ENCODE data around the gene PRDX1.

Gene PRDX1

DNA sequence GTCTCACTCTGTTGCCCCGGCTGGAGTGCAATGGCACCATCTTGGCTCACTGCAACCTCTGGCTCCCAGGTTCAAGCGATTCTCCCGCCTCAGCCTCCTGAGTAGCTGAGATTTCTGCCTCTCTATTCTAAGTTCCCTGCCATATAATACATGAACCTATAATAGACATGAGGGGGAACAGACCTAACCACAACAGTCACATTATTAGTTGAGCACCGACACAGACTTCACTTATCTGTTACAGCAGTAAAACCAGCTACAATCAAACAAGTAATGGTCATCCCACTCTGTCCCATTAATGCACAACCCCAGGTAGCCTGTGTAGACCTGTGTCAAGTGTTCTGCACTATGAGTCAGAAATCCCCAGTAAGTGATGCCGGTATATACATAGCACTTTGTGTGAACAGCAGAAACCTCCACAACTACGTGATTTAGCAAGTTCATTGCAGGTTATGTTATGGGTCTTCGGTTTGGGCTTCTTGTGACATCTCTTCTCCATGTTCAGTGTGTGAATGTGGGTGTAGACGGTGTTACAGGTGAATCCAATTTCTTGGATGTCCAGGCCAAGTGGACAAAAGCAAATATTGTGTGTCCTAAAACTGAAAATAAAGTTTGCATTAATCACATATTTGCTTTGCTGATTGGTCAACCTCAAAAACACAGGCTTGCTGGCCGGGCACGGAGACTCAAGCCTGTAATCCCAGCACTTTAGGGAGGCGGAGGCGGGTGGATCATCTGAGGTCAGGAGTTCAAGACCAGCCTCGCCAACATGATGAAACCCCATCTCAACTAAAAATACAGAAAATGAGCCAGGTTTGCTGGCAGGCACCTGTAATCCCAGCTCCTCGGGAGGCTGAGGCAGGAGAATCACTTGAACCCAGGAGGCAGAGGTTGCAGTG is 18.0 kb downstream of the PRDX1 start:
- CTCF ChIA-PET = interaction anchor here (0.6 to 1.6 kb wide), 2 partner anchors 8 to 636 kb away, joined by 3 read pairs; no protein-coding TSS in a partner anchor
- H3K4me3 ChIP-seq (ENCODE audit: low read depth, low read length) = no peak overlapping the region
- no peaks in the 10 kb centered on the region for H3K4me1 ChIP-seq (ENCODE audit: control insufficient read depth, insufficient read depth, low read length)
- H3K36me3 ChIP-seq (ENCODE audit: control insufficient read depth in 2 of 2, insufficient read depth in 1 of 2, low read length in 2 of 2) = peaks cover 0 to 22% of the 10 kb centered on the region in 2 experiments; a peak in 2 of 3 replicates
- no peaks in the 10 kb centered on the region for H3K9me3 ChIP-seq (ENCODE audit: control insufficient read depth, insufficient read depth, low read depth, low read length)
- TF ChIP-seq, protein P1, sequence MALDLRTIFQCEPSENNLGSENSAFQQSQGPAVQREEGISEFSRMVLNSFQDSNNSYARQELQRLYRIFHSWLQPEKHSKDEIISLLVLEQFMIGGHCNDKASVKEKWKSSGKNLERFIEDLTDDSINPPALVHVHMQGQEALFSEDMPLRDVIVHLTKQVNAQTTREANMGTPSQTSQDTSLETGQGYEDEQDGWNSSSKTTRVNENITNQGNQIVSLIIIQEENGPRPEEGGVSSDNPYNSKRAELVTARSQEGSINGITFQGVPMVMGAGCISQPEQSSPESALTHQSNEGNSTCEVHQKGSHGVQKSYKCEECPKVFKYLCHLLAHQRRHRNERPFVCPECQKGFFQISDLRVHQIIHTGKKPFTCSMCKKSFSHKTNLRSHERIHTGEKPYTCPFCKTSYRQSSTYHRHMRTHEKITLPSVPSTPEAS (tag by site-specific recombination; IDR thresholded peaks at IDR 0.05) = no peak
- TF ChIP-seq ZFP41 (tag by site-specific recombination; IDR thresholded peaks at IDR 0.05; ENCODE audit: borderline replicate concordance) (no peak), ZNF600 (tag by site-specific recombination; IDR thresholded peaks at IDR 0.05) (0 out of 2 replicates have a peak, but pooled peaks have one; percentile 10), ZNF335 (tag by site-specific recombination; conservative IDR thresholded peaks at IDR 0.05) (no peak)
- POLR2A ChIA-PET = no interaction called here
- H3K27ac ChIP-seq (ENCODE audit: extremely low read depth, low read depth, low read length) = no peak overlapping the region

DNA sequence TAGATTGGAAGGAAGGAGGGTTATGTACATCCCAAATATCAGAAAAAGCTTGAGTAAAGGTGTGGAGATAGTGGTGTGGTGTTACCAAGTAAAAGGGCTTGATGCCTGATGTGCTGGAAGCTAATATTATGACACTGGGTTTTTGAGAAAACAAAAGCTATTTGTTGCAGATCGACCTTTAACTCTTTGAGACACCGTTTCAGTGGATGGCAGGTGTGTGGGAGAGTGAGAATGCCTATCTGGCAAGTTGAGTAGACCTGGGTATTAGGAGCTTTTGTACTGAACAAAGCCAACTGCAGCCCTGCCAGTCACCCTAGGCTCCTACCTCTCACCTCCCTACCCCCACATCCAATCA is 20.2 kb downstream of the PRDX1 start:
- ChIA-PET CTCF (interaction anchor here (0.5 to 2.3 kb wide), 7 partner anchors 9 to 198 kb away, joined by 3 to 10 read pairs (median 4); no protein-coding TSS in a partner anchor), POLR2A (interaction anchor here (2.2 to 4.9 kb wide), 5 partner anchors 10 to 161 kb away, joined by 8 to 86 read pairs (median 23); partner anchors contain the start of genes MUTYH, PRDX1, TESK2 and TOE1)
- peaks cover 0 to 10% of the 10 kb centered on the region in 2 experiments; a peak in 2 of 3 replicates for H3K36me3 ChIP-seq (ENCODE audit: control insufficient read depth in 2 of 2, insufficient read depth in 1 of 2, low read length in 2 of 2)
- TF ChIP-seq ZFP69B (tag by site-specific recombination; IDR thresholded peaks at IDR 0.05) (no peak), ZNF221 (tag by site-specific recombination; IDR thresholded peaks at IDR 0.05; ENCODE audit: borderline replicate concordance) (no peak), ZNF830 (tag by site-specific recombination; IDR thresholded peaks at IDR 0.05; ENCODE audit: low read depth) (no peak), KLF8 (tag by site-specific recombination; IDR thresholded peaks at IDR 0.05) (no peak), KLF10 (tag by site-specific recombination; IDR thresholded peaks at IDR 0.05) (no peak), PRDM1 (tag by site-specific recombination; IDR thresholded peaks at IDR 0.05) (no peak), ZNF777 (tag by site-specific recombination; IDR thresholded peaks at IDR 0.05; ENCODE audit: borderline replicate concordance) (no peak), SALL2 (tag by site-specific recombination; IDR thresholded peaks at IDR 0.05; ENCODE audit: borderline replicate concordance) (no peak), ZNF24 (tag by site-specific recombination; IDR thresholded peaks at IDR 0.05) (no peak)
- H3K9me3 ChIP-seq (ENCODE audit: control insufficient read depth, insufficient read depth, low read depth, low read length) = no peaks in the 10 kb centered on the region
- no peaks in the 10 kb centered on the region for H3K4me1 ChIP-seq (ENCODE audit: control insufficient read depth, insufficient read depth, low read length)
- no peak overlapping the region for H3K4me3 ChIP-seq (ENCODE audit: low read depth, low read length)
- no peak overlapping the region for H3K27ac ChIP-seq (ENCODE audit: extremely low read depth, low read depth, low read length)

DNA sequence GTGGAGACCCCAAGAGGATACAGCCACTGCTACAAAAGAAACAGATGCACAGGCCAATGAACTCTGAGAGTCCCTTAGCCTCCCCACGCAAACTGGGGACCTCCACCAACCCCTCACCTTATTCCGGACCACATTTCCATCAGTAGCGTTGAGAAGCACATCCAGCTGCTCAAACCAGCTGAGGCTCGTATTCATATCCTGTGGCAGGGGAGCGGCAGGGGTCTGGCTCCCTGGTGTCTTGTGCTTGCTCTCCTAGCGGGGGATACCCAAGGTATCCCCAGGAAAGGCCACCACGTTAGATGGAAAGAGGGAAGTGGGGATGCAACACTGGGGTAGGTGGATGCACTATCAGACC is 22.3 kb downstream of the PRDX1 start:
- ChIA-PET POLR2A (interaction anchor here (0.7 to 4.9 kb wide), 12 partner anchors 9 to 778 kb away, joined by 3 to 86 read pairs (median 8); partner anchors contain the start of genes MUTYH, NASP, PRDX1 and TESK2), CTCF (interaction anchor here (0.5 to 2.8 kb wide), 7 partner anchors 13 to 485 kb away, joined by 3 to 18 read pairs (median 5); no protein-coding TSS in a partner anchor)
- no peaks in the 10 kb centered on the region for H3K4me1 ChIP-seq (ENCODE audit: control insufficient read depth, insufficient read depth, low read length)
- H3K36me3 ChIP-seq (ENCODE audit: control insufficient read depth in 2 of 2, insufficient read depth in 1 of 2, low read length in 2 of 2) = peaks cover 0 to 26% of the 10 kb centered on the region in 2 experiments; a peak in 2 of 3 replicates
- H3K4me3 ChIP-seq (ENCODE audit: low read depth, low read length) = peak overlapping the region; percentile 56
- no peaks in the 10 kb centered on the region for H3K9me3 ChIP-seq (ENCODE audit: control insufficient read depth, insufficient read depth, low read depth, low read length)
- no peak overlapping the region; the same call in 1 of the 2 replicates for H3K27ac ChIP-seq (ENCODE audit: extremely low read depth, low read depth, low read length)
- TF ChIP-seq TCF7L2 (IDR thresholded peaks at IDR 0.05; ENCODE audit: borderline replicate concordance, low read depth, low read length) (no peak), GLIS2 (tag by site-specific recombination; IDR thresholded peaks at IDR 0.05) (peak; percentile 63; the same call in 1 of the 2 replicates), MYNN (tag by site-specific recombination; IDR thresholded peaks at IDR 0.05; ENCODE audit: borderline replicate concordance) (no peak), SALL2 (tag by site-specific recombination; IDR thresholded peaks at IDR 0.05; ENCODE audit: borderline replicate concordance) (no peak), ZNF561 (tag by site-specific recombination; IDR thresholded peaks at IDR 0.05; ENCODE audit: borderline replicate concordance) (no peak), RBAK (tag by site-specific recombination; IDR thresholded peaks at IDR 0.05) (no peak), ZNF133 (tag by site-specific recombination; IDR thresholded peaks at IDR 0.05) (no peak), ZNF433 (tag by site-specific recombination; IDR thresholded peaks at IDR 0.05; ENCODE audit: low read depth) (no peak), GFI1B (tag by site-specific recombination; IDR thresholded peaks at IDR 0.05) (no peak), ZNF19 (tag by site-specific recombination; IDR thresholded peaks at IDR 0.05; ENCODE audit: low read depth) (no peak), GLIS1 (tag by site-specific recombination; IDR thresholded peaks at IDR 0.05) (peak; percentile 79), ZBTB48 (tag by site-specific recombination; IDR thresholded peaks at IDR 0.05) (peak; percentile 89), ZNF747 (tag by site-specific recombination; IDR thresholded peaks at IDR 0.05) (no peak), ZNF549 (tag by site-specific recombination; IDR thresholded peaks at IDR 0.05) (no peak), ZNF416 (tag by site-specific recombination; IDR thresholded peaks at IDR 0.05) (no peak), MZF1 (tag by site-specific recombination; IDR thresholded peaks at IDR 0.05; ENCODE audit: borderline replicate concordance) (peak; percentile 92), ZNF391 (tag by site-specific recombination; IDR thresholded peaks at IDR 0.05; ENCODE audit: borderline replicate concordance, low read depth) (0 out of 2 replicates have a peak, but pooled peaks have one; percentile 45)
- TF ChIP-seq, protein P2, sequence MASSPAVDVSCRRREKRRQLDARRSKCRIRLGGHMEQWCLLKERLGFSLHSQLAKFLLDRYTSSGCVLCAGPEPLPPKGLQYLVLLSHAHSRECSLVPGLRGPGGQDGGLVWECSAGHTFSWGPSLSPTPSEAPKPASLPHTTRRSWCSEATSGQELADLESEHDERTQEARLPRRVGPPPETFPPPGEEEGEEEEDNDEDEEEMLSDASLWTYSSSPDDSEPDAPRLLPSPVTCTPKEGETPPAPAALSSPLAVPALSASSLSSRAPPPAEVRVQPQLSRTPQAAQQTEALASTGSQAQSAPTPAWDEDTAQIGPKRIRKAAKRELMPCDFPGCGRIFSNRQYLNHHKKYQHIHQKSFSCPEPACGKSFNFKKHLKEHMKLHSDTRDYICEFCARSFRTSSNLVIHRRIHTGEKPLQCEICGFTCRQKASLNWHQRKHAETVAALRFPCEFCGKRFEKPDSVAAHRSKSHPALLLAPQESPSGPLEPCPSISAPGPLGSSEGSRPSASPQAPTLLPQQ (tag by site-specific recombination; IDR thresholded peaks at IDR 0.05) = no peak

All from HEK293 (cell line).